Gastrocnemius medialis (tissue), 4 donors: ENCODE results near the gene RAPGEF1.

ENCODE experiments used
- POLR2A ChIP-seq, 2 donors: fragments of 450-650 bp; IDR thresholded peaks; one replicate each; pipeline ENCODE4 v1.6.1; 2017; ENCODE audit warnings: antibody characterized with exemption in 2 of 2, mild to moderate bottlenecking in 2 of 2, moderate library complexity in 2 of 2
- TF ChIP-seq, protein P1 (sequence below), 5 experiments: fragments of 450-650 bp in 3 of 5; fragments of 200-600 bp in 2 of 5; sonication (generic) in 2 of 5; IDR thresholded peaks in 4 of 5; conservative IDR thresholded peaks in 1 of 5; 1 replicate in 4 of 5; 2 replicates in 1 of 5; pipeline ENCODE4 v1.5.1; 2016 to 2019; ENCODE audit warnings: antibody characterized with exemption in 5 of 5, mild to moderate bottlenecking in 3 of 5, moderate library complexity in 3 of 5

DNA sequence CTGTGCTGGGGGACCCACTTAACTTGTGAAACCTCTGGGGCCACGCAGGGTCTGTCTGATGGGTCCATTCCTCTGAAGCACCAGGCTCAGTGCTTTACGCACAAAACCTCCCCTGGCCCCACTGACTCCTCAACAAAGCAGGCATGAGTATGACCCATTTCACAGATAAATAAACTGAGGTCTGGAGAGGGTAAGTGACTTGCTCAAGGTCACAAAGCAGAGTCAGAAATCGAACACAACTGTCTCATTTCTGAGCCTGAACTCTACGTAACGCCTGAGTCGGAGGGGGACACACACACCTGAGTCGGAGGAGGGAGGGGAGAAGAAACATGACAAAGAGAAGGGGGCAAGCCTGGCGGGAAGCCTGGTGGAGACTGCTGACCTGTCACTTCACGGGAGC, 48.0 kb upstream of the RAPGEF1 start:
- no peak for TF ChIP-seq POLR2A (IDR thresholded peaks at IDR 0.05)
- TF ChIP-seq, protein P1, sequence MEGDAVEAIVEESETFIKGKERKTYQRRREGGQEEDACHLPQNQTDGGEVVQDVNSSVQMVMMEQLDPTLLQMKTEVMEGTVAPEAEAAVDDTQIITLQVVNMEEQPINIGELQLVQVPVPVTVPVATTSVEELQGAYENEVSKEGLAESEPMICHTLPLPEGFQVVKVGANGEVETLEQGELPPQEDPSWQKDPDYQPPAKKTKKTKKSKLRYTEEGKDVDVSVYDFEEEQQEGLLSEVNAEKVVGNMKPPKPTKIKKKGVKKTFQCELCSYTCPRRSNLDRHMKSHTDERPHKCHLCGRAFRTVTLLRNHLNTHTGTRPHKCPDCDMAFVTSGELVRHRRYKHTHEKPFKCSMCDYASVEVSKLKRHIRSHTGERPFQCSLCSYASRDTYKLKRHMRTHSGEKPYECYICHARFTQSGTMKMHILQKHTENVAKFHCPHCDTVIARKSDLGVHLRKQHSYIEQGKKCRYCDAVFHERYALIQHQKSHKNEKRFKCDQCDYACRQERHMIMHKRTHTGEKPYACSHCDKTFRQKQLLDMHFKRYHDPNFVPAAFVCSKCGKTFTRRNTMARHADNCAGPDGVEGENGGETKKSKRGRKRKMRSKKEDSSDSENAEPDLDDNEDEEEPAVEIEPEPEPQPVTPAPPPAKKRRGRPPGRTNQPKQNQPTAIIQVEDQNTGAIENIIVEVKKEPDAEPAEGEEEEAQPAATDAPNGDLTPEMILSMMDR (IDR thresholded peaks at IDR 0.05 in 4 of 5, conservative IDR thresholded peaks at IDR 0.05 in 1 of 5) = no peak
